Suprapubic skin (tissue), 4 donors: Measurements from ENCODE around the gene NDRG4. TPM values are rescaled to one million over a fixed set of nuclear protein-coding genes. Genes with fewer than 3 reads are reported as not detected.

Source experiments
- DNase-seq, 2 donors: peaks; one replicate each; pipeline ENCODE4 v3.0.0-alpha.2; 2019; ENCODE audit warnings: low spot score in 2 of 2
- H3K27ac ChIP-seq: fragments of 200-600 bp; sonication (generic); one replicate; pipeline ENCODE4 v1.5.1; 2019
- H3K27me3 ChIP-seq: fragments of 200-600 bp; sonication (generic); one replicate; pipeline ENCODE4 v1.5.1; 2019
- H3K36me3 ChIP-seq: fragments of 200-600 bp; sonication (generic); one replicate; pipeline ENCODE4 v1.5.1; 2019
- H3K4me1 ChIP-seq: fragments of 200-600 bp; sonication (generic); one replicate; pipeline ENCODE4 v1.5.1; 2019
- H3K4me3 ChIP-seq: fragments of 200-600 bp; sonication (generic); one replicate; pipeline ENCODE4 v1.5.1; 2019; ENCODE audit warnings: mild to moderate bottlenecking
- H3K9me3 ChIP-seq: fragments of 200-600 bp; sonication (generic); one replicate; pipeline ENCODE4 v1.5.1; 2019
- CTCF ChIP-seq, 2 donors: fragments of 200-600 bp in 1 of 2; fragments of 450-650 bp in 1 of 2; sonication (generic) in 1 of 2; IDR thresholded peaks; one replicate each; pipeline ENCODE4 v1.5.1; 2016 to 2019; ENCODE audit warnings: antibody characterized with exemption in 2 of 2, mild to moderate bottlenecking in 1 of 2, moderate library complexity in 1 of 2
- EP300 ChIP-seq: sonication (generic); formaldehyde crosslinking; IDR thresholded peaks from one replicate; pipeline ENCODE4 v1.6.1; 2017; ENCODE audit warnings: antibody characterized with exemption
- POLR2A ChIP-seq, 2 donors: fragments of 450-650 bp; IDR thresholded peaks; one replicate each; pipeline ENCODE4 v1.6.1; 2017; ENCODE audit warnings: antibody characterized with exemption in 2 of 2, mild to moderate bottlenecking in 2 of 2, moderate library complexity in 2 of 2
- POLR2AphosphoS5 ChIP-seq, 3 donors: sonication (generic); formaldehyde crosslinking; IDR thresholded peaks; one replicate each; pipeline ENCODE4 v1.6.1; 2017; ENCODE audit warnings: antibody characterized with exemption in 3 of 3
- WGBS: methylation state at CpG from one replicate; pipeline ENCODE4 v1.1.5; 2018; 5-methylcytosine and 5-hydroxymethylcytosine counted together
- total RNA-seq, 4 donors: library from RNA; depleted of rRNA; stranded (reverse); fragments of >200 nt; gene quantifications; one replicate each; pipeline ENCODE4 v1.1.0, GENCODE V29; 2016

NDRG4 gene
- total RNA-seq, 4 donors from 2014 or later = 42.5 to 70.3 (median 50.7) TPM

GRCh38 chr16:58509256-58510096, 9.5 kb downstream of the NDRG4 start:
- H3K4me1 ChIP-seq = peaks cover 4% of the 10 kb centered on the region
- H3K4me3 ChIP-seq = no peak overlapping the region
- H3K9me3 ChIP-seq = no peaks in the 10 kb centered on the region
- no peaks in the 10 kb centered on the region for H3K27me3 ChIP-seq
- H3K36me3 ChIP-seq = no peaks in the 10 kb centered on the region
- WGBS = 83% methylated on average over 1 of the region's 9 CpGs
- DNase-seq = peak; percentile 34 to 65
- TF ChIP-seq CTCF (IDR thresholded peaks at IDR 0.05) = no peak
- TF ChIP-seq EP300 = no peak
- TF ChIP-seq POLR2AphosphoS5 (IDR thresholded peaks at IDR 0.05) = no peak
- TF ChIP-seq POLR2A (IDR thresholded peaks at IDR 0.05) = no peak
- H3K27ac ChIP-seq = peak overlapping the region; percentile 35

GRCh38 chr16:58510097-58510775, 10.3 kb downstream of the NDRG4 start:
- H3K4me3 ChIP-seq = no peak overlapping the region
- H3K27ac ChIP-seq = no peak overlapping the region
- TF ChIP-seq CTCF (IDR thresholded peaks at IDR 0.05) (no peak), POLR2AphosphoS5 (IDR thresholded peaks at IDR 0.05) (no peak), EP300 (no peak), POLR2A (IDR thresholded peaks at IDR 0.05) (no peak)
- peaks cover 11% of the 10 kb centered on the region for H3K4me1 ChIP-seq
- peak; percentile 55 to 63 for DNase-seq
- no peaks in the 10 kb centered on the region for H3K9me3 ChIP-seq
- H3K36me3 ChIP-seq = no peaks in the 10 kb centered on the region
- H3K27me3 ChIP-seq = no peaks in the 10 kb centered on the region
- WGBS = 94% methylated on average over 18 of the region's 18 CpGs

- no peak overlapping the region for H3K27ac ChIP-seq
- WGBS = 91% methylated on average over 23 of the region's 30 CpGs
Measured at GRCh38 chr16:58510776-58511628, 11.1 kb downstream of the NDRG4 start.

GRCh38 chr16:58511933-58512815, 12.2 kb downstream of the NDRG4 start:
- DNase-seq = peak; percentile 87 to 89
- TF ChIP-seq CTCF (IDR thresholded peaks at IDR 0.05) (peak; percentile 46 to 78), EP300 (no peak), POLR2AphosphoS5 (IDR thresholded peaks at IDR 0.05) (no peak), POLR2A (IDR thresholded peaks at IDR 0.05) (no peak)
- H3K4me1 ChIP-seq = peaks cover 23% of the 10 kb centered on the region
- WGBS = 40% methylated on average over 10 of the region's 17 CpGs
- H3K27me3 ChIP-seq = no peaks in the 10 kb centered on the region
- no peak overlapping the region for H3K27ac ChIP-seq
- H3K9me3 ChIP-seq = no peaks in the 10 kb centered on the region
- H3K4me3 ChIP-seq = no peak overlapping the region
- H3K36me3 ChIP-seq = no peaks in the 10 kb centered on the region

More at GRCh38 chr16:58510776-58511628, 11.1 kb downstream of the NDRG4 start:
- Histone ChIP-seq H3K27me3 (no peaks in the 10 kb centered on the region), H3K36me3 (no peaks in the 10 kb centered on the region), H3K4me1 (peaks cover 11% of the 10 kb centered on the region), H3K9me3 (no peaks in the 10 kb centered on the region), H3K4me3 (no peak overlapping the region)
- no peak for TF ChIP-seq POLR2AphosphoS5 (IDR thresholded peaks at IDR 0.05)
- TF ChIP-seq CTCF (IDR thresholded peaks at IDR 0.05) = no peak
- no peak for TF ChIP-seq EP300
- TF ChIP-seq POLR2A (IDR thresholded peaks at IDR 0.05) = no peak
- peak; percentile 63 to 77 for DNase-seq
